Stimulated activated CD8-positive, alpha-beta memory T cell treated with anti-CD3 and anti-CD28 coated beads, Interleukin-2, amount 100 ng/mL, for 1 hour (primary cell): ENCODE measurements around the gene HNMT.
"Not testable (repeated sequence)": the region's sequence is repeated elsewhere in the genome, so short reads cannot be mapped to it uniquely, and the experiment has no call there.

Experiments
- DNase-seq, 2 donors: peaks; one replicate each; pipeline ENCODE4 v3.0.0-alpha.2; 2020; ENCODE audit warnings: low read depth in 2 of 2

Gene HNMT

DNA sequence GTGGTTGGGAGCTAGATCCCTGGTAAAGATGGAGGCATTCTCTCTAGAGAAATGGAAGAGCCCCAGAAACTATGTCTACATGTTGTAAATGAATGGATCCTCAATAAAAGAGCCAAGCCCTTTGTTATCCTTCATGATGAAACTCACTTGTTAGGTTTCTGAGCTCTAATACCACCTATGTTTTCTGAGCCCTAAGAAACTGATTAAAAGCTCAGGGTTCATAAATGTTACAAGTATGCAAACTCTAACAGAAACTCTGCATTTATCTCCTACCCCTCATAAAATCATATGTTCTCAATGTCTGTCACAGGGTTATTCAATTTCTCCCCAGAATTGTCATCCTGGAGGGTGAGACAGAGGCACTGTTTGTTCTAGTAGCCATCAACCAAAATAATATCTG is 18.0 kb upstream of the HNMT start:
- DNase-seq: no peak

DNA sequence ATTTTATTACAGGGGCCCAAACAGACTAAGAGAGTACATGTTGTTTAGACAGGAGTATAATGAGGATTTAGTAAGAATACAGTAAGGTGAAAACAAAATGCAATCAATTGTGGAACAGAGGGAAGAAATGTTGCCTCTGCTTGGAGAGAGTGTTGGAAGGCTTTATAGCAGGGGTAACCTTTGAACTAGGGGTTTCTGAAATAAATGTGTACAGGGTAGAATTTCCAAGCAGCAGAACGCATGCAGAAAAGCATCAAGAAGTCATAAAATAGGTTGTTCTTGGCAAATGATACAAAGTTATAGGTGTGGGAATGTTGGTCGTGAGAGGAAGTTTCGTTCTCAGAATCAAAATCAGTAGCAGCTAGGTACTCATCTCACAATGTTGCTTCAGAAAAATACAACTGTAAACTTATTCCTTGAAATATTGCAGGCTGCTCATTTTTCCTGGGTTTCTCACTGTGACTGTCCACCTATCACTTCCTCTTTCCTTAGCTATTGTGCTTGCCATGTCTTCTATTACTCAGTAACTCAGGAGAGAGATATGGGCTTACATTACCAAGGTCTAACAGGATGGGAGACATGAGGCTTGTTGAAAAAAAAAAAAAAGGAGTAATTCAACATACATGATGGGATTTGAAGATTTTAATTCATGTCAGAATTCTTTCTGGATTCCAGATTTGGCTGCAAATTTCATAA is 17.1 kb upstream of the HNMT start:
- no peak for DNase-seq

DNA sequence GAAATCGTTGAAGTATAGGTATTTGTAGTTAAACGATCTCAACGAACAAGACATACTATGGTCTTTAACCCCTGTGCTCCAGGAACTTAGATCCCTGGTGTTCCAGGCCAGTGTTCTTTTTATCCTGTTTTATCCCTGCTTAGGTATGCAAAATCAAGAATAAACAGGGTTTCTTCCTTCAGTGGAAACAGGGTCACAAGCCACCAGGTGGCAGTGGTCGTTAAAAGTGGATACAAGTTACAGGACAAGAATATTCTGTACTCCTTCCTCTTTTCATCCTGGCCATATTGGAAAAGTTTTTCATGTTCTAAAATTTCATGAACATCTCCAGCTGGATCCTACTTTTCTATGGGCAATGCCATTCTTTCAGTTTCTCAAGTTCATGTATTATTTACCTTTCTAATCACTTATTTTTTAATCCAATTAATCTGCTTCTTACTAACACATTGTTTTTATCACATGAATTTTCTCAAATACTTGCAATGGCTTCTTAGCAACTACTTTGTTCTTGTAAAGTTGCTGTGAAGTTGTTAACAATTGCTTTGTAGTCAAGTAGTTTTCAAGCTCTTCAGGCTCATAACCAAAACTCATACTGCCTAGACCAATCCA is 16.4 kb upstream of the HNMT start:
- DNase-seq: no peak

DNA sequence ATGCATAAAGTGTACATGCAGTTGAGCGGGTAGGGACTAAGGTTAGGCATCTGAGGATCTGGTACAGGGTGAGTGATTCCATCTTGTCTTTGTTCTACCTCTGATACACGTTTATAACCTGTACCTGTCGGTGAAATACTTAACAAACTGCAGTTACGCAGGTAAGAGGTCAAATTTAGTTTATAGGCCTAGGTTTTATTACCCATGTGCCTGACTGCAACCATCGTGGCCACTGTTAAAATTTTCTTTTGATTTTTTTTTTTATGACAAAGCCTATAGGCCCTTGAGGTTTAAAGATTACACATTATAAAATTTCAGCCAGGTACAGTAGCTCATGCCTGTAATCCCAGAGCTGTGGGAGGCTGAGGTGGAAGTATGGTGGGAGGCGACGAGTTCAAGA is 15.4 kb upstream of the HNMT start:
- DNase-seq: no peak

DNA sequence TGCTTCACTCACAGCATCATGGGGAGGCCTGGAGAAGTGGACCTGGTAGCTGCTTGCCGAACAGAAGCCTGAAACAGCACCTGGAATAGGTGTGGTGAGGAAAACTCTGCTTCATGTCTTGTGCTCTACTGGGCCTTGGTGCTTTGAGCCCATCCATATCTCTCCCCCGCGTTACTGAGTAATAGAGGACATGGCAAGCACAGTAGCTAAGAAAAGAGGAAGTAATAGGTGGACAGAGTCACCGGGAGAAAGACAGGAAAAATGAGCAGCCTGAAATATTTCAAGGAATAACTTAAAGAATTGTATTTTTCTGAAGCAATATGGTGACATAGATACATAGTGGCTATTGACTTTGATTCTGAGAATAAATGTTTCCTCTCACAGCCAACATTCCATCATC is 14.0 kb upstream of the HNMT start:
- DNase-seq: no peak

DNA sequence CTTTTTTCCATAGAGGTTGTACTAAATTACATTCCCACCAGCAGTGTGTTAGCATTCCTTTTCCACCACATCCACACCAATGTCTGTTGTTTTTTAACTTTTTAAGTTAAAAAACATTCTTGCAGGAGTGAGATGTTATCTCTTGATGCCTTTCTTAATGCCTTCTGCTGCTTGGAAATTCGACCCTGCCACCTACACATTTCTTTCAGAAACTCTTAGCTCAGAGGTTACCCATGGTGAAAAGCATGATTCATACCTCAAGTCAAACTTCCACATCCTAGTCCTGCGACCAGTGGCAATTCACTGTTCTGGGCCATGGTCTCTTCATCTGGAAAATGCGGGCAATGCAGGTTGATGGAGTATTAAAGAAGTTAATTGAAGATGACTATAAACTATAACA is 12.7 kb upstream of the HNMT start:
- no peak for DNase-seq

DNA sequence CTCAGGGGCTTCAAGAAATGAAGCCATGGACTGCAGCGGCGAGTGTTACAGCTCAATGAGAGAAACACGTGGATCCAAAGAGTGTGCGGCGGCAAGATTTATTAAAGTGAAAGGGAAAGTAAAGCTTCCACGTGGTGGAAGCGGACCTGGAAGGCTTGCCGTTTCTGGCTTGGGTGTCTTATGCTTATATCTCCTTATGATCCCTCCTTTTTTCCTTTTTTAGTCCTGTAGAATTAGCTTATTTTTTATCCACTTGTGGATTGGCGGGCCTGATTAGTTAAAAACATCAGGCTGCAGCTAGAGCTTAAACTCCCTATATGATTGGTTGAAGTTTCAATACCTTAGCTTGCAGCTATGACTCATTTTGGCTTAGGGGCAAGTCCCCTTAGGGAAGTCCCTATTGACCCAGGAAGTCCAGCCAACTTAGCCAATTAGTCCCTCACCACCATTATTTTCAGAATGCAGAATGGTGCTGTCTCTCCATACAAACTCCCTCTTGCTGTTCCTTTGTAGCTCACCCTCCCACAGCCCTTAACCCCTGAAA is 11.6 kb upstream of the HNMT start:
- no peak for DNase-seq

DNA sequence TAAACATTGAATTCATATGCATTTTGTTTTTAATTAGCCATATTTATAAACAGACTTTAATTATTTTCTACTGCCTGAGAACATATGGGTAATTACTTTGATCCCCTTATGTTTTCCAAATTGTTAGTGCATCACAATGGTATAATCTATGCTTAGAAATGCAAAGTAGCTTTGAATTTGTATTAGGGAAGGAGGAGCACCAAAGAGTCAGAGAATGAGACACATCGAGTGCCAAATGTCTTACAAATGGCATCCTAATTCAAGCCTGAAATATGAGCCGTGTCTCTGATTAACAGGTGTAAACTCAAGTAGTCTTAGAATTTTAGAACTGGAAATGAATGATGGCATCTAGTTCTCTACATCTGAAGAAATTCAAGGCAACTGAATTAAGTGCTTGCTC is 8.7 kb upstream of the HNMT start:
- DNase-seq: no peak

DNA sequence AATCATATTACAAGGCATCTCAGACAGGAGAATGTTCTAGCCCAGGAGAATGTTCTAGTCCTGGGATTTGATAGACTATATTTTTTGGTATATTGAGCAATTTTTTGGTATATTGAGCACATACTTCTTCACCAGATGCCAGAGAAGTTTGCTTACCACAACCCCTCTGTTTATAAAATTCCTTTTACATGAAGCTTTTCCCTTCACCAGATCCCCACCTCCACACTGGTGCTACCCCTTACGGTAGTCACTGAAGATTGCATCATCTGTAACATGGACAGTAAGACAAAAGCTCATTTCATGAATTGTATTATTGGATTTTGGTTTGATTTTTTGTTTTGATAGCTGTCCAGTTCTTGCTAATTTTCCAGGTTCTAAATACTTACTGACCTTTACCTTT is 7.2 kb upstream of the HNMT start:
- DNase-seq: no peak

DNA sequence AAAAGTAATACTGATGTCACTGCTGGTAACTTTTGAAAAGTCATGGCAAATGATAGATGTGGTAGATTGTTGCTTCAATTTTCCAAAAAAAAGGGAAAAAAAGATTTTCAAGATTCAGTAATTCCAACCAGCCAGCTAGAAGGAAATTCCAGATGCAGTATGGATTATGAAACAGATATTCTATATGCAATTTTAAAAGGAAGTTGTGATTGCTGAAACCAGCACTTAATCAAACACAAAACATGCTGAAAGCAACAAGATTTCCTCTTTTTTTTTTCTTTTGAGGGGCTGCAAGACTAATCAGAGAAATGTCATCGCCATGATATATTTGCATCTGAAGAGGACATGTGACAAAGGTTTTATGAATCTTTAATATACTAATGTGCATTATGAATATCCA is 5.1 kb upstream of the HNMT start:
- no peak for DNase-seq

DNA sequence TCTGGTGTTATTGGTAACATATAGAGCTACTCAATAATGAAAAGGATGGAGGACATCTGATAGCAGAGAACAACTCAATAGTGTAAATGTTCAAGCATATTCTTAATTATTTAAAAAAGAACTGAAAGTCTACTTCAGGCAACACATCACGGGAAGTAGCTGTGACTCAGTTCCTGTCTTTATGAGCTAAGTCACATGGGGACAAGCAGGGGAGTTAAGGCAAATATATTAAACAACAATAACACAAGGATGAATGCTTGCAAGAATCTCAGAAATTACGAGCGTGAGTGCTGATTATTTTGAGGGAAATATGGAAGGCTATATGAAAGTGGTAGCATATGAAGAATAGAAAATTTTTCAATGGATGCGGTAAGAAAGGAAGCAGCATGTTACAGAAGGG is 4.0 kb upstream of the HNMT start:
- DNase-seq: no peak

DNA sequence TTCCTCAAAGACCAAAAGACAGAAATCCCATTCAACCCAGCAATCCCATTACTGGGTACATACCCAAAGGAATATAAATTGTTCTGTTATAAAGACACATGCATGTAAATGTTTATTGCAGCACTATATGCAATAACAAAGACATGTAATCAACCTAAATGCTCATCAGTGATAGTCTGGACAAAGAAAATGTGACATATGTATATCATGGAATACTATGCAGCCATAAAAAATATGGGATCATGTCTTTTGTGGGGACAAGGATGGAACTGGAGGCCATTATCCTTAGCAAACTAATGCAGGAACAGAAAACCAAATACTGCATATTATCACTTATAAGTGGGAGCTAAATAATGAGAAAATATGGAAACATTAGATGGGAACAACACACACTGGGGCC is 2.7 kb upstream of the HNMT start:
- DNase-seq: no peak

DNA sequence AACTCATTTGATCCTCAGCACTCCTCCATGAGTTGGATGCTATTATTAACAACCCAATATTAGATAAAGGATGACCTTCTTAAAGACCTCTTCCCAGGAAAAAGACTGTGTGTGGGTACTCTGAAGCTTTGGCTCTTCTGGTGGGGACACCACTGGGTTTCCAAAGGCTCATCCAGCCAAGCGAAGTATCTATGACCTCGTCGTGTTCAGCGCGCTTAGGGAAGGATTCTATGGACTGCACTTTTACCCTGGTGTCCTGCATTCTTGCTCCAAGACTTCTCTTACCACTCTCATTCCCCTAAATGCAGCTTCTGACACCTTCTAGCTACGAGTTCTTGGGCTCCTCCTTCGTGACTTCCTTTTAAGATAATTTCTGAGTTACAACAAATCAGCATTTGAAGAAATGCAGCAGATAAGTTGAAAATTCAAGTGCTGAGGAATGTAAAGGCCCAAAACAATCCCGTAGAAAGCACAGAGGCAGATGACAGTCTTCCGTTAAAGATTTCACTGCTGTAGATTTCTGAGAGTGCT is 673 bp upstream of the HNMT start:
- no peak for DNase-seq

DNA sequence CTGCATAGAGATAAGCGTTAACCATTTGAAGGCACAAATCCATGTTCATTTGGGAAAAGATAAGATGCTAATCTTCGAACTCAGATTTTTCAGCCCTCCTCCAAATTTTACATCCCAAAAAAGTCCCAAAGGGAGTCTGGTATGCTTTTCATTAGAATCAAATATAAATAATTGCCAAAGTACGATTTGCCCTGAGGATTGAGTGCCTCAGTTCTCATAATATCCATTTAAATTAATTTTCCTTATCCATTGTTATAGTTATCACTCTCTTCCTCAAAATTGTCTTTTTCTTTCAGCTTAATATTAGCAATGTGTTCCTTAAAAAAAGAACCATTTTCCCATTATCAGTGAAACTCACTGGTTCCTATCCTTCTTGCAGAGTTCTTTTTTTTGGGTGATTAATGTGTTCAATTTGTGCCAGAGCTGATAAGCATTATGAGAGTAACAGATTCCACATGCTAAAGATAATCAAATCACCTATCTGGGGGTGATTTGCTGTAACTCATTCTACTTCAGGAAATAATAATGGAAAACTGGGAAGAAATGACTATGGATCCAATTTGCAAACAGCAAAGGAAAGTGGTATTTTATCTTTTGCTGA is 686 bp downstream of the HNMT start:
- DNase-seq: no peak

DNA sequence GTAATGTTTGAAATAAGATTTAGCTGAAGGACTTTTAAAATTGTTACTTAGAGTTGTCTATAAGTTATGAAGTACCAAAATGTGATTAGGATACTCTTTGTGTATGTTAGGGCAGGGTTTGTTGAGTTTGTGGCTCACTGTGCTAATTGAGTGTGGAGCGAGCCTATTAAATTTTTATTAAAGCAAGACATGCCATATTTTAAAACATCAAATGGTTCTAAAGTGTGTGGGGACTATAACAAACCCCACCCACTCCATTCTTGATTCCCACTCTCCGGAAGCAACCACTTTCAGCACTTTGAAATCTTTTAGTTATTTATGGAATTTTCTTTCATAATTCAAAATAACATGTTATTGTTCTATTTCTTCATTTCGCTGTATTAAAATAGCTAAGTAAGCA is 1.8 kb downstream of the HNMT start:
- no peak for DNase-seq

DNA sequence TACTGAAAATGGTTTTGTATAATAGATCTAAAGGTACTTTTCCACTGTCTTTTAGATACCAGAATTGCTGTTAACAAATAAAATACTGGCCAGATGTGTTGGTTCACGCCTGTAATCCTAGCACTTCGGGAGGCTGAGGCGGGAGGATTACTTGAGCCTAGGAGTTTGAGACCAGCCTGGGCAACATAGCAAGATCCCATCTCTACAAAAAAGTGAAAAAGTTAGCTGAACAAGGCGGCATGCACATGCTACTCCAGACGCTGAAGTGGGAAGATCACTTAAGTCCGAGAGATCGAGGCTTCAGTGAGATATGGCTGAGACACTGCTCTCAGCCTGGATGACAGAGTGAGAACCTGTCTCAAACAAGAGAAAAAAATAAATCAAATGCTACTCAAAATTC is 2.8 kb downstream of the HNMT start:
- DNase-seq: no peak

DNA sequence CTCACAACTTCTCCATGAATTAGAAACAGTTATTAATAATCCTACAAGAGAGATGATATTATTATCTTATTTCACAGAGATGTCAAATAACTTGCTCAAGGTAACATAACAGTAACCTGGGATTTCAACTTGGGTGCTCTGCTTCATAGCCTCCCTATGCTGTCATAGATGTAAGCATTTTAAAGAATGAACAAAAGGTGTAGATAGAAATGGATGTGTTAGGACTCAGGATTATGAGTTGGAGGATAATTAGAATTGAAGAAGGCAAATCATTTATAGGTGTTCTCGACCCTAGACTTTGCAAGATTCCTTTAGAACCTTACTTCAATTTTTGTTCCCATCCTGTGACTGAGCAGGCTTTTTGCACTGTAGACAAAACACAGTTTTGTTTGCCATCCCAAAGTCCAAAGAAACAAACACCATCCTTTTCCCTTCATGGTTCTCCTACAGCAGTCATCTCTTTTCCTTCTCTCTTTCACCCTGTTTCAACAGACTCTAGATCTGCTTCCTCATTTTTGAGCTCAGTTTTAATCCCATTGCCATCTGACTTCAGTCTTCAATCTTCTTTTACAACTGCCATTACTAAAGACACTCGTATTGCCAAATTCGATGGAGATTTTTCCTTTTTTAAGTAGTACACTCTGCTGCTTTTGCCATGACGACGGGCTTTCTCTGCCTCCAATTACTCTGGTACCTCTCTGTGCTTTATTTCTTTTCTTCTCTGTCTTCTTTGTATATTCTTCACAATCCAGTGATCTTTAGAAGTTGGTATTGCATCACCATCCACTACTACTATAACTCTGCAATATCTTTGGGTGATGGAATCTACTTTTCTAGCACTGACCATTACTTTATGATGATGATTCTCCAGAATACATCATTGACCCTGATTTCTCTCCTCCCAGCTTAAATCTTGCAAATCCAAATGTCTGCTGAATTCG is 4.5 kb downstream of the HNMT start:
- DNase-seq: no peak

DNA sequence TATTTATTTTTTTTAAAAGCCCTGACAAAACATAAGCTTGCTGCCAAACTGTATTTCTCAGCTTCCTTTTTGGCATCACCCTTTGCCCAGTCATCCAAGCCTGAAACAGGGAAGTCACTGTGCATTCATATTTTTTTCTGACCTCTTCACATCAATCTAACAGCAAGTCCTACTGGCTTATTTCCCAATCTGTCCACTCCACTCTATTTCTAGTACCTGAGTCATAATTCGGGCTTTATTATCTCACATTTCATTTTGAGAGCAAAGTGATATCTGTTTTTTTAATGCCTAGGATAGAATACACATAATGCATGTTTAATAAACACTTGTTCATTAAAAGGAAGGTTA is 5.1 kb downstream of the HNMT start:
- DNase-seq: no peak

DNA sequence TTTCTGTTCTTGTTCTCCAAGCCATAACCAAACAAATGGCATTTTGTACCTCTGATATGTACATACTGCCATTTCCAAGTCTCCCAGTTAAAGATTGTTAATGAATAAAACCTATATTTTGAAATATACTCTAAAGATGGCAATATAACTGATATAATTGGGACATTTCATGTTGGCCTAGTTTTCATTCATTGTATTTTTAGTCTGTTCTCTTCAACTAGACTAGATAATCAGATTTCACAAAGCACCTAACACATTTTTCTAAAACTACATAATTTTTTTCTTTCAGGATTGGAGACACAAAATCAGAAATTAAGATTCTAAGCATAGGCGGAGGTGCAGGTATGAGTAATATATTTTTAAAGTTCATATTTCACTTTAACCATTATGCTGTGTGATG is 5.6 kb downstream of the HNMT start:
- no peak for DNase-seq

DNA sequence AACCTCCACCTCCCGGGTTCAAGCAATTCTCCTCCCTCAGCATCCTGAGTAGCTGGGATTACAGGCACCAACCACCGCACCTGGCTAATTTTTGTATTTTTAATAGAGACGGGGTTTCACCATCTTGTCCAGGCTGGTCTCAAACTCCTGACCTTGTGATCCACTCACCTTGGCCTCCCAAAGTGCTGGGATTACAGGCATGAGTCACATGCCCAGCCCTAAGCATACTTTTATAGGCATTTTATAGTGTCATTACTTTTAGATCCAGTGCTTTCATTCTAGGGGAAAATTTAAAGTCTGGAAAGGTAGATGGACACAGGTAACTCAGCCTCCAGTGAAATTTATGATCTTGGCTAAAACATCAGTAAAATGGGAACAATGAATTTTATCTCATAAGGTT is 7.0 kb downstream of the HNMT start:
- not testable (repeated sequence) for DNase-seq

DNA sequence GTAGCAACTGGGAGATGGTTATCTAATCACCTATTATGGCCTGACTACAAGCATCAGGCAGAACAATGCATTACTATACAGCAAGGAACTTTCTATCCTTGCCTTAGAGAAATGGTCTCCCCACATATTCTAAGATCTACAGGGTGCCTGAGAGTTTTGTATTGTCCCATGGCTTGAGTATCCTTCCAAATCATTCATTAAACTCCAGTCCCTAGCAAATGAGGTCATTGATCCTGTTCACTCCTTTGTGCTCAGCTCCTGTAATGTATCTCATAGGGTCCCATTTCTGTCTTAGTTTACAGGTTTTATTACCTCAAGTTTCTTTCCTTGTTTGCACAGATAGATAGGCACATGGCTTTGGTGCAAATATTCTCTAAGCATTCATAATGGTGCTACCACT is 9.0 kb downstream of the HNMT start:
- DNase-seq: no peak
